GM20431 (cell line): Measurements from ENCODE around the gene DNTT.

Source experiments
- in situ Hi-C: fragments of 300-500 bp; cut with MseI, MboI; formaldehyde crosslinking; loops from one replicate; pipeline ENCODE4 v1.15.0; 2020; ENCODE audit warnings: low sequenced_read_pairs; ENCODE audit not compliant: unreplicated experiment

Gene DNTT

DNA sequence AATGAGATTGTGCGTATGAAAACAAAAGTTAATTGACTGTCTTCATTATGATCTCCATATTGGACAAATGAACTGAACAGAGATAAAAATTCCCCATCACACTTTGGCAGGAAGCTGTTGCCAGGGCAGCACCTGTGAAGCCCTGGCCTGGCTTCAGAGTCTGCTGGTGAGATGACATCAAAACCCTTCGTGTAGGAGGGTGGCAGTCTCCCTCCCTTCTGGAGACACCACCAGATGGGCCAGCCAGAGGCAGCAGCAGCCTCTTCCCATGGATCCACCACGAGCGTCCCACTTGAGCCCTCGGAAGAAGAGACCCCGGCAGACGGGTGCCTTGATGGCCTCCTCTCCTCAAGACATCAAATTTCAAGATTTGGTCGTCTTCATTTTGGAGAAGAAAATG lies at the start of gene DNTT:
DNTT (plus strand) TSS at position 205 of the 400 bp plus-strand sequence; CDS start at position 269, 64 bp downstream.
- in situ Hi-C loops: no loop called here

GRCh38 chr10:96254976-96255375 lies 49.3 kb upstream of the DNTT start:
- in situ Hi-C loops: no loop called here

- in situ Hi-C loops: no loop called here
Observed at GRCh38 chr10:96255549-96256333, 48.5 kb upstream of the DNTT start.

GRCh38 chr10:96257944-96258343 lies 46.3 kb upstream of the DNTT start:
- in situ Hi-C loops: no loop called here

DNA sequence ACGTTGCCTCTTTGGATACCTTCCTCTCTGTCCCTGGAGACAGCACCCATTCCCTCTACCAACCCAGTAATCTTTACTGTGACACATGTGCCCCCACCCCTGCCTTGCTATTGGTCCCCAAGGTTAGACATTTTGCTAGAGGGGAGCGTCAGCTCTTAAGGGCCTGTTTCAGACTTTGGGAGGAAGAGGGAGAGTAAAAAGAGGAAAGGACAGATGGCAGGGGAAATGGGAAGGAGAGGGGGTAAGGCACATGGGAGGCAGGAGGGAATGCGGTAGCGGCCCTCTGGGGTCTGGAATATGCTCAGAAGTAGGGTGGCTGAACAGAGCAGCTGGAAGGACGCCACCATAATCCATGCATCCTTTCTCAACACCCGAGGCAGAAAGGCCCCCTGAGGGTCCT lies 45.1 kb upstream of the DNTT start:
- in situ Hi-C loops: no loop called here

DNA sequence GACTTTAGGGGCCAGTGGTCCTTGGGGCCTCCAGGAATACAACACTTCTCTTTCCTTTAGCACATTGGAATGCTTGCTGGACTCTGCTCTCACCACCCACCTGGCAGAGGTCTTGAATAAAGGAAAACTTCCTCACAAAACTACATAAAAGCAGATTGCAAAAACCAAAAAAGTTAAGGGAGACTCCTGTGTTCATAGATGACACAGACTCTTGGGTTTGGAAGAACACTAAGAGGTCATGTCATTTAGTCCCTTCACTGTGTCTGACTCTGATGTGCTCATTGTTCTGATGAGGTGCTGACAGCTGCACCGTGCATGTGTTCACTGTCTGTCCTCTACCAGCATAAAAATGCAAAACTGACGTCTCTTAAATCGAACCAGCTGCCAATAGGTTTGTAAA lies 44.2 kb upstream of the DNTT start:
- in situ Hi-C loops: no loop called here

GRCh38 chr10:96261132-96261531 lies 43.1 kb upstream of the DNTT start:
- in situ Hi-C loops: no loop called here

GRCh38 chr10:96261930-96262329 lies 42.3 kb upstream of the DNTT start:
- in situ Hi-C loops: no loop called here

DNA sequence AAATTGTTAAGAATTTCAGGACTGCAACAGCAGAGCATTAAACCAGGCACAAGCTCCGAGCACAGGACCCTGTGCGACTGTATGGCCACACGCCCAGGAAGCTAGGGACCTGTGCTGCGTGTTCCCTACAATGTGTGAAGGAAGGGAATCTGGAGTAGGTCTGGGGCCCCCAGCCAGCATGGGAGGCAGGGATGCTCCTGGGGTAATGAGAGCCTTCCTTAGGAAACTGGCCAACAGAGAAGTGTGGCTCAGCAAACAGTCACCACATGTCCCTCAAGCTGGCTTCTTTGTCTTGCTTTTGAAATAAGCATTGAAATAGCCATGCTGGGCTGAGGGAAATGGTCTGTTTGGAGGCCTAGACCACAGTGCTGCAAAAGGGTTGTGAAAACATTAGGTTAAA lies 41.1 kb upstream of the DNTT start:
- in situ Hi-C loops: no loop called here

- in situ Hi-C loops: no loop called here
Observed at GRCh38 chr10:96263669-96264068, 40.6 kb upstream of the DNTT start.

DNA sequence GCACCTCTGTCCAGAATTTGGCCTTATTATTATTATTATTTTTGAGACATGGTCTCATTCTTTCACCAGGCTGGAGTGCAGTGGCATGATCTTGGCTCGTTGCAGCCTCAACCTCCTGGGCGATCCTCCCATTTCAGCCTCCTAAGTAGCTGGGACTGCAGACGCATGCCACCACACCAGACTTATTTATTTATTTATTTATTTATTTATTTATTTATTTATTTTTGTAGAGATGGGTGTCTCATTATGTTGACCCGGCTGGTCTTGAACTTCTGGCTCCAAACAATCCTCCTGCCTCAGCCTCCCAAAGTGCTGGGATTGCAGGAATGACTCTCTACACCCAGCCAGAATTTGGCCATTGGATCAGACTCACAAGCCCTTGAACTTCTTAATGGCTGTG lies 39.3 kb upstream of the DNTT start:
- in situ Hi-C loops: no loop called here

GRCh38 chr10:96266118-96266770 lies 38.0 kb upstream of the DNTT start:
- in situ Hi-C loops: no loop called here

- in situ Hi-C loops: no loop called here
Observed at GRCh38 chr10:96267234-96267705, 37.0 kb upstream of the DNTT start.

DNA sequence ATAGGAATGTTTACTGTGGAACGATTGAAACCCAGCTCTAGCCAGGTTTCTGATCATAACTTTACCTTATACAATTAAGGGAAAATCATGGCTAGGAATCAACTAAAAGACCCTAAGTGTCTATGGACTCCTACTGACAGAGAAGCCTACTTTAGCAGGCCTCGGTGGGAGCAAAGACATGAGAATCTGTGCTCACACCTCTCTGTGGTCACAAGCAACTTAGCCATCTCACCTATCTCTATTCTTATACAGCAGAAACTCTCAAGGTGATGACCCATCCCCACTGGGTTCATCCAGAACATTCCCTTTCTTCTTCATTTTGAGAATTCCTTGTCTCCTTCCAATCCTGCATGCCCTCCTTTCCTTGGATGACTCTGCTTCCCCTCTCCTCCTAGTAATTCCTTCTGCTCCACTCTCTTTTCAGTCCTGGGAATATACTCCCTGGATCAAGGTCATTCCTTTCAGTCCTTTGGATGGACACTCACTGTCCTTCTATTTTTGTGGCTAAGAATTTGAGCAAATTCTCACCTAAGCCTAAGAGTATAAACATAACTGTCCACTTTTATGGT lies 35.8 kb upstream of the DNTT start:
- in situ Hi-C loops: no loop called here

GRCh38 chr10:96269438-96270300 lies 34.6 kb upstream of the DNTT start:
- in situ Hi-C loops: no loop called here

DNA sequence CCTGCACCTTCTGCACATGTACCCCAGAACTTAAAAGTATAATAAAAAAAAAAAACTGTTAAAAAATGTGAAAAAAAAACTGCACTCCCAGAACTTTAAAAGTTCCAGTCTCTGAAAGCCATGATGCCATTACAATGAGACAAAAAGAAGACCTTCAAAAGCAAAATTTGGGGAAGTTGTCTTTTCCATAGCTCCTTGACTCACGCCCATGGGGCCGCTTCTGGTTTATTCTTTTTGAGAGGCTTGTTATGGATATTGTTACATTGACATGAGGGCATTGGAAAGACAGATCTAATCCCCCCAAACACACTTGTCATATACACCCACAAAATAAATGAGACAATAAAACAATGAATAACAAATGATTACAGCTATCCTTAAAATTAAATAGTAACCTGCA lies 33.7 kb upstream of the DNTT start:
- in situ Hi-C loops: no loop called here

- in situ Hi-C loops: no loop called here
Observed at GRCh38 chr10:96271016-96271815, 33.0 kb upstream of the DNTT start, which contains the start of gene BLNK. Gene BLNK (minus strand): TSS chr10:96271569. CDS start chr10:96271398, 171 bp downstream.

- in situ Hi-C loops: no loop called here
Observed at GRCh38 chr10:96272316-96273280, 31.6 kb upstream of the DNTT start.
